ENCODE results near the gene CLEC4M. TPM values are rescaled to one million over a fixed set of nuclear protein-coding genes. Genes with fewer than 3 reads are reported as not detected.

CLEC4M gene
- total and polyA plus RNA-seq, 2 experiments from 2014 or later: not detected

- H3K27me3 ChIP-seq (ENCODE audit: insufficient read depth): peaks cover 56% of the 10 kb centered on the region
- no peaks in the 10 kb centered on the region for H3K36me3 ChIP-seq (ENCODE audit: insufficient read depth)
- ATAC-seq (peak; percentile 78), DNase-seq (ENCODE audit: low spot score) (peak; percentile 80)
- H2AFZ ChIP-seq: peak overlapping the region; percentile 94
- H4K20me1 ChIP-seq (replicated peaks; ENCODE audit: insufficient read depth): no peaks in the 10 kb centered on the region
- TF ChIP-seq EZH2 (IDR thresholded peaks at IDR 0.05; ENCODE audit: low read depth, unreplicated experiment) (peak; percentile 16), ETS1 (IDR thresholded peaks at IDR 0.05) (no peak)
- no peaks in the 10 kb centered on the region; the same call in 2 of the 3 replicates for H3K9me3 Mint-ChIP-seq
- no peak overlapping the region for H3K27ac Mint-ChIP-seq
- peak overlapping the region; percentile 85 for H3K4me2 ChIP-seq
- H3K27ac ChIP-seq (ENCODE audit: low read depth): no peak overlapping the region
- peak overlapping the region; percentile 74 for H3K4me3 Mint-ChIP-seq
- no peaks in the 10 kb centered on the region for H3K9me2 ChIP-seq (ENCODE audit: insufficient read depth)
- peaks cover 5% of the 10 kb centered on the region; the same call in 1 of the 2 replicates for H3K4me1 ChIP-seq (ENCODE audit: insufficient read depth)
- no peaks in the 10 kb centered on the region for H3K36me3 Mint-ChIP-seq (ENCODE audit: low read depth)
- H3K27me3 Mint-ChIP-seq (ENCODE audit: insufficient read depth, low read depth, poor library complexity): peaks cover 43% of the 10 kb centered on the region
- H3F3A ChIP-seq (replicated peaks; ENCODE audit: low read depth): no peaks in the 10 kb centered on the region
- H3K4me3 ChIP-seq: peak overlapping the region; percentile 66
- peaks cover 14% of the 10 kb centered on the region for H3K4me1 Mint-ChIP-seq
- no peaks in the 10 kb centered on the region for H3K79me2 ChIP-seq (replicated peaks; ENCODE audit: insufficient read depth)
These were observed 33.2 kb upstream of the CLEC4M start for GRCh38 chr19:7729831-7730285.

DNA sequence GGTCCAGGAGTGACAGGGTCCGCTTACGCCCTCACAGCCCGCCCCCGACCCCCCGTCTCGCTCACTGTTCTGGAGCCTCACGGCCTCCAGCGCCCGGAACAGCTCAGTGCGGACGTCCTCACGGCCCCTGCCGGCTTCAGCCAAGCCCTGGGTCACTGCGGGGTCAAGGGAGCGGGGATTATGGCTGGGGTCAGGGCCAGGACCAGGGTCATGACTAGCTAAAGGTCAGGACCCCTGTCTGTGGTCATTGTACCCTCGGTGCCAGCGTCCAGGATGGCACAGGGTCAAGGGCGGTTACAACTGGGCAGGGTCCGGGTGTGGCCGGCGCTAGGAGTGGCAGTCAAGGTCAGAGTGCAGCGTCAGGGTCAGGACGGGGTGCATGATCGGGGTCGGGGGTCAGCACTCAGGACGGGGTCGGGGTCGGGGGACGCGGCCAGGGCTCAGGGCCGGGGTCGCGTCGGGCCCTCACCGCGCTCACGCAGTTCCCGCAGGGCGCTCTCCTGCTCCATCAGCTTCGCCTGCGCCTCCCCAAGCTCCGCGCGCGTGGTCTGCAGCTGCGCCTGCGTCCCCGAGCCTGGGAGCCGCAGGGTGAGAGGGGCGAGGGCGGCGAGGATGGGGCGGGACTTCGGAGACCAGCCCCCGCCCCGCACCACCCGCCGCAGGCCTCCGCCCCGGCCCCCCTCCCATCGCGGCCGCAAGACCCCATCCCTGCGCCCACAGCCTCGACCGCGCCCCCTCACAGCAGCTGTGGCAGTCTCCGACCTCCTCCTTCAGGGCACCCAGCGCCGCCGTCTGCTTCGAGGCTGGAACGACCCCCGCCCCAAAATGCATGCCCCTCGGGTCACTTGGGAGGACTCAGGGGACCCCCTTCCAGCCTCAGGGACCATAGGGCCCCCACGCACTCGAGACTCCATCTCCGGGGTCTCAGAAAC, 32.5 kb upstream of the CLEC4M start:
- no peak overlapping the region for H3K27ac ChIP-seq (ENCODE audit: low read depth)
- peak overlapping the region; percentile 66 for H3K4me3 ChIP-seq
- DNase-seq (ENCODE audit: low spot score): peak; percentile 55
- no peaks in the 10 kb centered on the region for H3F3A ChIP-seq (replicated peaks; ENCODE audit: low read depth)
- H3K4me2 ChIP-seq: peak overlapping the region; percentile 85
- H3K27ac Mint-ChIP-seq: no peak overlapping the region
- H3K79me2 ChIP-seq (replicated peaks; ENCODE audit: insufficient read depth): no peaks in the 10 kb centered on the region
- peaks cover 43% of the 10 kb centered on the region for H3K27me3 Mint-ChIP-seq (ENCODE audit: insufficient read depth, low read depth, poor library complexity)
- H3K27me3 ChIP-seq (ENCODE audit: insufficient read depth): peaks cover 56% of the 10 kb centered on the region
- no peaks in the 10 kb centered on the region for H4K20me1 ChIP-seq (replicated peaks; ENCODE audit: insufficient read depth)
- peak overlapping the region; percentile 94 for H2AFZ ChIP-seq
- peak overlapping the region; percentile 74 for H3K4me3 Mint-ChIP-seq
- no peaks in the 10 kb centered on the region for H3K36me3 Mint-ChIP-seq (ENCODE audit: low read depth)
- peaks cover 14% of the 10 kb centered on the region for H3K4me1 Mint-ChIP-seq
- no peaks in the 10 kb centered on the region for H3K9me3 Mint-ChIP-seq
- peaks cover 5% of the 10 kb centered on the region; the same call in 1 of the 2 replicates for H3K4me1 ChIP-seq (ENCODE audit: insufficient read depth)
- no peaks in the 10 kb centered on the region for H3K36me3 ChIP-seq (ENCODE audit: insufficient read depth)
- no peak for TF ChIP-seq JUNB (IDR thresholded peaks at IDR 0.05; ENCODE audit: unreplicated experiment)
- TF ChIP-seq EZH2 (IDR thresholded peaks at IDR 0.05; ENCODE audit: low read depth, unreplicated experiment): peak; percentile 19
- H3K9me2 ChIP-seq (ENCODE audit: insufficient read depth): no peaks in the 10 kb centered on the region
- peak; percentile 58 for ATAC-seq

DNA sequence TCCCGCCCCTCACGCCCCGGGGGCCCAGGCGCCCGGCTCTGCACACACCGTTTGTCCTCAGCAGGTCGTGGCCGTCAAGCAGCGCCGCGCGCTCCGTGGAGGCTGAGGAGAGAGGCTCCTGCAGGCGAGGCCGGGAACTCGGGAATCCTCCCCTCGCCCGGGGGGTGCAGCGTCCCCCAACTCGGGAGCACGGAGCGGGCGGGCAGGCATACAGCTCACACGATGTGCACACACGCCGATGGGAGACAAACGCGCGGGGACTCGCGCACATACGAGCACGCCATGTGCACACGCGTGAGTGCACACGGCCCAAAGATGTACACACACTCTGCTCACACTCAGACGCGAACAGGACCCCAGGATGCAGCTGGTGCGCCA, 31.8 kb upstream of the CLEC4M start:
- Histone ChIP-seq H3K9me2 (ENCODE audit: insufficient read depth) (no peaks in the 10 kb centered on the region), H3K36me3 (ENCODE audit: insufficient read depth) (no peaks in the 10 kb centered on the region), H3K4me2 (0 out of 2 replicates have a peak overlapping the region, but pooled peaks have one; percentile 85), H2AFZ (no peak overlapping the region; the same call in 1 of the 2 replicates), H3K4me3 (peak overlapping the region; percentile 66), H3K27me3 (ENCODE audit: insufficient read depth) (peaks cover 56% of the 10 kb centered on the region), H3K79me2 (replicated peaks; ENCODE audit: insufficient read depth) (no peaks in the 10 kb centered on the region), H3K27ac (ENCODE audit: low read depth) (no peak overlapping the region), H3F3A (replicated peaks; ENCODE audit: low read depth) (no peaks in the 10 kb centered on the region), H3K4me1 (ENCODE audit: insufficient read depth) (peaks cover 5% of the 10 kb centered on the region; the same call in 1 of the 2 replicates), H4K20me1 (replicated peaks; ENCODE audit: insufficient read depth) (no peaks in the 10 kb centered on the region)
- no peak for TF ChIP-seq ZNF114 (CRISPR knock-in tag; IDR thresholded peaks at IDR 0.05)
- no peak for TF ChIP-seq ETS1 (IDR thresholded peaks at IDR 0.05)
- TF ChIP-seq JUNB (IDR thresholded peaks at IDR 0.05; ENCODE audit: unreplicated experiment): no peak
- TF ChIP-seq CREB1 (CRISPR knock-in tag; IDR thresholded peaks at IDR 0.05; ENCODE audit: low read depth): no peak
- TF ChIP-seq POLR2AphosphoS5 (IDR thresholded peaks at IDR 0.05; ENCODE audit: low read depth): no peak
- TF ChIP-seq NANOG (IDR thresholded peaks at IDR 0.05; ENCODE audit: borderline replicate concordance): no peak
- no peak for TF ChIP-seq EZH2 (IDR thresholded peaks at IDR 0.05; ENCODE audit: low read depth, unreplicated experiment)
- TF ChIP-seq, protein P1, sequence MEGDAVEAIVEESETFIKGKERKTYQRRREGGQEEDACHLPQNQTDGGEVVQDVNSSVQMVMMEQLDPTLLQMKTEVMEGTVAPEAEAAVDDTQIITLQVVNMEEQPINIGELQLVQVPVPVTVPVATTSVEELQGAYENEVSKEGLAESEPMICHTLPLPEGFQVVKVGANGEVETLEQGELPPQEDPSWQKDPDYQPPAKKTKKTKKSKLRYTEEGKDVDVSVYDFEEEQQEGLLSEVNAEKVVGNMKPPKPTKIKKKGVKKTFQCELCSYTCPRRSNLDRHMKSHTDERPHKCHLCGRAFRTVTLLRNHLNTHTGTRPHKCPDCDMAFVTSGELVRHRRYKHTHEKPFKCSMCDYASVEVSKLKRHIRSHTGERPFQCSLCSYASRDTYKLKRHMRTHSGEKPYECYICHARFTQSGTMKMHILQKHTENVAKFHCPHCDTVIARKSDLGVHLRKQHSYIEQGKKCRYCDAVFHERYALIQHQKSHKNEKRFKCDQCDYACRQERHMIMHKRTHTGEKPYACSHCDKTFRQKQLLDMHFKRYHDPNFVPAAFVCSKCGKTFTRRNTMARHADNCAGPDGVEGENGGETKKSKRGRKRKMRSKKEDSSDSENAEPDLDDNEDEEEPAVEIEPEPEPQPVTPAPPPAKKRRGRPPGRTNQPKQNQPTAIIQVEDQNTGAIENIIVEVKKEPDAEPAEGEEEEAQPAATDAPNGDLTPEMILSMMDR (conservative IDR thresholded peaks at IDR 0.05; ENCODE audit: low read depth in 2 of 2): no peak
- no peak for DNase-seq (ENCODE audit: low spot score)
- no peaks in the 10 kb centered on the region for H3K9me3 Mint-ChIP-seq
- peaks cover 14% of the 10 kb centered on the region for H3K4me1 Mint-ChIP-seq
- H3K4me3 Mint-ChIP-seq: no peak overlapping the region; the same call in 2 of the 3 replicates
- H3K27me3 Mint-ChIP-seq (ENCODE audit: insufficient read depth, low read depth, poor library complexity): peaks cover 43% of the 10 kb centered on the region
- ATAC-seq: peak; percentile 4; the same call in 1 of the 3 replicates
- H3K36me3 Mint-ChIP-seq (ENCODE audit: low read depth): no peaks in the 10 kb centered on the region
- H3K27ac Mint-ChIP-seq: no peak overlapping the region

Data from GM23338 (cell line).